PC-3 (cell line): ENCODE measurements around the gene DGKG.

Experiments
- EZH2 ChIP-seq: fragments of 300-600 bp; sonication (generic); IDR thresholded peaks from one replicate; pipeline ENCODE4 v1.6.1; 2017; ENCODE audit warnings: antibody characterized with exemption, mild to moderate bottlenecking, low read length; ENCODE audit not compliant: unreplicated experiment
- TF ChIP-seq, protein P1 (sequence below): fragments of 300-600 bp; sonication (generic); conservative IDR thresholded peaks from 2 replicates; pipeline ENCODE4 v1.5.1; 2017; ENCODE audit warnings: antibody characterized with exemption, low read depth, mild to moderate bottlenecking, low read length

- TF ChIP-seq, protein P1, sequence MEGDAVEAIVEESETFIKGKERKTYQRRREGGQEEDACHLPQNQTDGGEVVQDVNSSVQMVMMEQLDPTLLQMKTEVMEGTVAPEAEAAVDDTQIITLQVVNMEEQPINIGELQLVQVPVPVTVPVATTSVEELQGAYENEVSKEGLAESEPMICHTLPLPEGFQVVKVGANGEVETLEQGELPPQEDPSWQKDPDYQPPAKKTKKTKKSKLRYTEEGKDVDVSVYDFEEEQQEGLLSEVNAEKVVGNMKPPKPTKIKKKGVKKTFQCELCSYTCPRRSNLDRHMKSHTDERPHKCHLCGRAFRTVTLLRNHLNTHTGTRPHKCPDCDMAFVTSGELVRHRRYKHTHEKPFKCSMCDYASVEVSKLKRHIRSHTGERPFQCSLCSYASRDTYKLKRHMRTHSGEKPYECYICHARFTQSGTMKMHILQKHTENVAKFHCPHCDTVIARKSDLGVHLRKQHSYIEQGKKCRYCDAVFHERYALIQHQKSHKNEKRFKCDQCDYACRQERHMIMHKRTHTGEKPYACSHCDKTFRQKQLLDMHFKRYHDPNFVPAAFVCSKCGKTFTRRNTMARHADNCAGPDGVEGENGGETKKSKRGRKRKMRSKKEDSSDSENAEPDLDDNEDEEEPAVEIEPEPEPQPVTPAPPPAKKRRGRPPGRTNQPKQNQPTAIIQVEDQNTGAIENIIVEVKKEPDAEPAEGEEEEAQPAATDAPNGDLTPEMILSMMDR, result no peak
- TF ChIP-seq EZH2, result no peak
These were observed 113.9 kb downstream of the DGKG start for GRCh38 chr3:186247821-186248814.
